Right forelimb (tissue), 1 donor: ENCODE measurements around the gene SEMA3F.

Experiments used
- DNase-seq: peaks from one replicate; pipeline ENCODE4 v3.0.0-alpha.2; 2018

Gene SEMA3F

DNA sequence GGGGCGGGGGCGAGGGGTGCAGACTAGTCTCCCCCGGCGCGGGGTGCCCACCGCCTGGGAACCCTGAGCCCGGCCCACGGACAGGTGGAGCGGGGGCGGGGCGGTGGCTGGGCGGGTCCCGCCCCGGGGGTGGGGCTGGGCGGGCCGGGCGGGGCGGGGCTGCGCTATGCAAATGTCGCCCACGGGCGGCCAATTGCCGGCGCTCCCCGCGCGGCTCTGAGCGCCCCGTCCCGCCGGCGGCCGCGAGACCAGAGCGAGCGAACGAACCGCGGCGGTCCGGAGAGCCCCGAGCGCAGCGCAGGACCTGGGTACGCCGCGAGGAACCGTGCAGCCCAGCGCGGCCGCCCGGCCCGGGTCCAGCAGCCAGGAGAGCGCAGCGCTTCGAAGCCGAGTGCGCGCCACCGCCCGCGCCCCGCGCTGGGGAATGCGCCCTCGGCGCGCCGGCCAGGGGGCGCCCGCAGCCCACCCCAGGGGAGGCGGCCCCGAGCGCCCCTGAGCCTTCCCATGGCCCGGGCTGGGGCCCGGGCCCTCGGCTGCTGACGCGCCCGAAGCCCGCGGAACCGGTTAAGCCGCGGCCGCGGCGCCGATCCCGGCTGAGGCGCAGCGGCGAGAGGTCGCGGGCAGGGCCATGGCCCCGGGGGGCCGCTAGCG is at the start of gene SEMA3F:
Gene SEMA3F (plus strand): TSS at position 485 of the 651 bp plus-strand sequence. CDS start 4,299 bp downstream, outside the sequence.
- peak; percentile 74 for DNase-seq

GRCh38 chr3:50111757-50112156 is 43.4 kb upstream of the SEMA3F start:
- no peak for DNase-seq

DNA sequence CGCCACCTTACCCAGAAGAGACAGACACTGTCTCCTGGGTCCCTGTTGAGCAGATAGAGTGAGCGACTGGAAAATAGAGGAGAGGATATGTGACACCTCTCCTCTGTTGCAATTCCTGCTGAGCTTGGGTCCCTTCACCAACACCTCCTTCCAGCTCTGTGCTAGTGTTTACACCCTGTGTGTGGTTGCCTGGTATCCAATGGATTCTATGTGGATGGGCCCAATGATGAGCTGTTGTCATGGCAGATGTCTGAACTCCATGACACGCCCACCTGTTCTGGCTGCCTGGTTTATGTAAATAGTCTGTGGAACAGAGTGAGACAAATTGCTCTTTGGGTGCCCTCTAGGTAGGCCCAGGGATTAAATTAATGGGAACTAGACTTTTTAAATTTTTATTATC is 42.7 kb upstream of the SEMA3F start:
- DNase-seq, result no peak

DNA sequence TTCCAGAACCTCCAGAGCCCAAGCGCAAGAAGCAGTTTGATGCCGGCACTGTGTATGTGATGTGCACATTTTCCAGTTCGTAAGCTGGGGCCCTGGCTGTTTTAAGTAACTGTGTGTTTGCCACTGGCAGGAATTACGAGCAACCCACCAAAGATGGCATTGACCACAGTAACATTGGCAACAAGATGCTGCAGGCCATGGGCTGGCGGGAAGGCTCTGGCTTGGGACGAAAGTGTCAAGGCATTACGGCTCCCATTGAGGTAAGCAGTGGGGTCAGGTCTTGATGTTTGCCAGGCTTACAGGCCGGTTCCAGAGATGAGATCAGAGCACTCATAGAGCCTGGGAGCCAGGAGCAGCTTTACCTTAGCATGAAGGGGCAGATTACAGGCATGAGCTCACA is 38.0 kb upstream of the SEMA3F start:
- DNase-seq, result no peak

DNA sequence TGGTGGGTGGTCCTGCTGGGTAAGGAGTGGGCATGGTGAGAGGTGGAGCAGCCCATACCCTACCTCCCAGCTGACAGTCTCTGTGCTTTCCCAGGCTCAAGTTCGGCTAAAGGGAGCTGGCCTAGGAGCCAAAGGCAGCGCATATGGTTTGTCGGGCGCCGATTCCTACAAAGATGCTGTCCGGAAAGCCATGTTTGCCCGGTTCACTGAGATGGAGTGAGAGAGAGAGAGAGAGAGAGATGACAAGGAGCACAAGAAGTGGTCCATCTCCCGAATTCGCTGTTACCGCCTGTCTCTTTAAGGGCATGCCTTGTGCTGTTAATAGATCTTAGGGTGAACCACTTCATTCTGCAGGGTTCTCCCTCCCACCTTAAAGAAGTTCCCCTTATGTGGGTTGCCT is 36.9 kb upstream of the SEMA3F start:
- DNase-seq, result no peak

DNA sequence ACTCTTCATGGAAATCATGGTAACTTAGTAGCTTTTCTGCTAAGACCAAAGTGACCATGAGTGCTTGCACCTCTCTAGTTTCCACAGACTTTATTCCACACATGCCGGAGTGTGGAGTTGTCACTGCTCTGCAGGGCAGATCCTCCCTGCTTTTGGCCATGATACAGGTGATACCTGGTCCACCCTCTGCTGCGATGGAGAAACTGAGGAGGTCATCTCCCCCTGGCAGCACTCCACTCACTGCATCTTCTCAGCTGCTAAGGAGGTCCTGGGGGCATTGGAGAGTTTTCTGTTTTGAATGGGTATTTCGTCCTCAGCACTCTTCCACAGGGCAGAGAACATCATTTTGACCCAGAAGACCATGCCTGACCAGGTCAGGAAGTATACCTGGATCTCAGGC is 35.3 kb upstream of the SEMA3F start:
- DNase-seq, result no peak

GRCh38 chr3:50120364-50121071 is 34.6 kb upstream of the SEMA3F start:
- DNase-seq, result no peak

GRCh38 chr3:50121072-50122032 is 33.8 kb upstream of the SEMA3F start:
- DNase-seq, result peak; percentile 86

DNA sequence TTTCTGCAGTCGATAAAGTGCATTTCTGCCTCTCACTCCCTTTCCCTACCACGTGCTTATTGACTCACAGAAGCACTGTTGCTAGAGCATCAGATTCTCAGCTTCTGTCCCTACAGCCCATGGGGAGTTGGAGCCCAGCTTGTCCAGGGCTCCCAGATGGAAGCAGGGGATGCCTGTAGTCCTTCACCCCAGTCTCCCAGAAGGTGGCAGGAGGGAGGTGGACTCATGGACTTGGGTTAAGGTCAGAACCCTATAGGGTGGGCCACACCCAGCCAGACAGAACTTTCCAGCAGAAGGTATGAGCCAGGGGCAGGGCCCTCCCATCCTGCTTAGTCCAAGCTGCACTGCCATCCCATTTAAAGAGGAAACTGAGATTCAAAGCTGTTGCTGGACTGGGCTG is 33.1 kb upstream of the SEMA3F start:
- no peak for DNase-seq

GRCh38 chr3:50122661-50123391 is 32.3 kb upstream of the SEMA3F start:
- no peak for DNase-seq

GRCh38 chr3:50123394-50124051 is 31.6 kb upstream of the SEMA3F start:
- no peak for DNase-seq

DNA sequence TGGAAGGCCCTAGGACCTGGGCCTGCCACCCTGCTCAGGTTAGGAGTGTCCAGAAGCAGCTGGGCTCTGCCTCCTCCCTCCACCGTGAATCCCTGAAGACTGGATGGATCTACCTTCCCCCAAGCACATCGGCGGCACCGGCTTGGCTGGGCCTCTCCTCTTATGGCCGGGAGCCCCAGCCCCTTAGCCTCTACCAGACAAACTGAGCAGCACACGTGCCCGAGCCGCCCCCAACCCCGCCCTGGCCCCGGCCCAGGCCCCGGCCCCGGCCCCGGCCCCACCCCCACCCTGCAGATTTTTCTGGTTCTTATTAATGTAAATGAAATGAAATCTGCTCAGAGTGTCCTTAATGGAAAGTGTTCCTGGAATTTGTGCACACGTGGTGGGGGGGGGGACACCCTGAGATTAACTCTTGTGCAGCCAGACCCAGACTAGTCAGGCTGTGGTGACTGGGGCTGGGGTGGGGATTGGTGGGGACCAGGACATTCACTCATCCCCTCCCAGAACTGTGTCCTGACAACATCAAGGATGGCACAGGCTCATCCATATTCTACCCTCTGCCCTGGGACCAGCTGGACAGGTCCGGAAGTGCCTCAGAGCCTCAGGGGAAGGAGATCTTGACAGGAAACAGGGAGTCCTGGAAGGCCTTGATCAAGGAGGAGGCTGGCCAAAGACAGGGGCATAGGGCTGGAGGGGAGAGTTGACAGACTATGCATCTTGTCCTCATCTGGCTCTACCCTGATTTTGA is 30.9 kb upstream of the SEMA3F start:
- DNase-seq, result peak; percentile 72

DNA sequence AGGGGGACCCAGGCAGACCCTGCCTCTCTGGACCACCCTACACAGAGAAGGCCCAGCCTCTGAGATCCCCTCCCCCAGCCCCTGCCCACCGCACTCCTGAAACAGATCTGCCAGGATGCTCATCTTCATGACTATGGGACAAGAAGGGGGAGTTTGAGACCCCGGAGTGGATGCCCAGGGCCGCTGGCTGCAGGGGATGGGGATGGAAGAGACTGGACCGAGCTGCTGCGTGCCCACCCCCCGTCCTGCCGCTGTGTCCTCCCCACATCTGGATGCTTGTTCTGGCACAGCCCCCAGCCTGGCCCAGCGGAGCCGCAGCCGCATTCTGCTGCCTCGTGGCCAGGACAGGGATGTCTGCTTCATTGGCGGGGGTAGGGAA is 30.3 kb upstream of the SEMA3F start:
- peak; percentile 76 for DNase-seq

- DNase-seq, result no peak
Measured at GRCh38 chr3:50125541-50126286, 29.4 kb upstream of the SEMA3F start.

DNA sequence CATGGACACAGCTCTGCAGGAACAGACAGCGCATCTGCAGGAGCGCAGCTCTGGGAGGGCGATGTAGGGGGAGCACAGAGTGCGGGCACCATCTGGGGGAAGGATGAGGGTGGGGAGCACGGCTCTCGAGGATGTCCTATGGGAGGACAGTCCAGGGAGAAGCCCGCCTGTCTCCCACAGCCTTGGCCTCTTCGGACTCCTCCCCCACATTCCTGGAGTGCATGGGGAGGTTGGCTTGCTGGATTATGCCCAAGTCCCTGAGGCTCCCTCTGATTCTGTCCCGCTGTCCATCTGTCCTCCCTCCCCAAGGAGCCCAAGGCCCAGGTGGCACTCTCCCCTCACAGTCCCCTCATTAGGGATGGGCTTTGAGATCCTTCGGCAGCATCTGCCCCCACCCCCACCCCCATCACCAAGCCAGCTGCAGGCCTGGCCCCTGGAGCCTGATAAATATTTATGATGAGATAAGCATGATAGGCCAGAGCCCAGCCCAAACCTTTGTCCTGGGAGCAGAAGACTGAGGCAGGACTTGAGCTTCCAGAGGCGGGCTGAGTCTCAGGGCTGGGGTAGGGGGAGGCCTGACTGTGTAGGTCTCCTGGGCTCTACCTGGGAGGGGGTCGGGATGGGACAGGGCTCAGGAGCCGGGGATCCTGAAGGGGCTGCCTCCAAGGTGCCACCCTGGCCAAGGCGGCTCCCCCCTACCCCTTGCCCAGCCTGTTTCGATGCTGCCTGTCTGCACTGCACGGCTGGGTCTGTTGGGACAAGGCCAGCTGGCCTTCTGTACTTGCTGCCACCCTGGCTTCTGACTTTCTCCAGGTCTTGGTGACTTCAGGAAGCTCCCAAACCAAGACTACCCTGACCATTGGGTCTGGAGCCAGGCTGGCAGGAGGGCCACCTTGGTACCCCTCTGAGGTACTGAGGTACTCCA is 28.6 kb upstream of the SEMA3F start:
- peak; percentile 46 for DNase-seq

DNA sequence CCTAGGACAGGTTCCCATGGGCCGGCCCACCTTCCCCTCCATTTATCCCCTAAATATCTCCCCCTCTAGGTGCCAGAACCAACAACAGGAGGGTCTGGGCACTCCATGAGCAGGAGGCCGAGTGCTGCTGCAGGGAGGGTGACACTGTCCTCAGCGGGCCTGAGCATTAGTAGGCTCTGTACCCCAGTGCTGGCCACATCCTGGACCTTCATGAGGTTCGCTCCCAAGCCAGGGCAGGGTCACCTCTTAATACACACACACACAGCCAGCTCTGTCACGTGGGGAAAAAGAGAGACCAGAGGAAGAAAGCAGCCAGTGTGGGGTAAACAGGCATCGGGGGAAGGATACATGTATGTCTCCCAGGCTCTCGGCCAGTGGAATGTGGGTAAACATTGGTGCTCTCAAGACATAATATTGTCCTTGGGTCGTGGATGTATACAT is 27.9 kb upstream of the SEMA3F start:
- DNase-seq, result peak; percentile 39

GRCh38 chr3:50128001-50128400 is 27.1 kb upstream of the SEMA3F start:
- no peak for DNase-seq

DNA sequence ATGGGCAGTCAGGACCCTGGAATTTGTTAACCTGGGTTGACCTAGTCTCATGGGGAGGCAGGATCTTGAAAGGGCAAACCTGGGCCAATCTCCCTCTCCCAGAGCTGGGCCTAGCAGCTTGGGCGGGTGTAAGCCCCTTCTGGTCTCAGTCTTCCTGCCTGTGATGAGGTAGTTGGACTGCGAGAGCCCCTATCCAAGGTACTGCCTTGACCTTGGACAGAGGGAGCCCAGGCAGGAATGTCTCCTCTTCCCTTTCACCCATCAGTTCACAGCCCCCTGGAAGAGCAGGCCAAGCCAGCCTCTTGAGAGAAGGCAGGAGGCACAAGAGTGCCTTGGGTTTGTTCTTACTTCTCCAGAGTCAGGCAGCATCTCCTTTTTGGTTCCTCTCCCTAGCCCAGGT is 24.7 kb upstream of the SEMA3F start:
- DNase-seq, result peak; percentile 23
